ENCODE measurements around the gene CELF5. TPM values are rescaled to one million over a fixed set of nuclear protein-coding genes. Genes with fewer than 3 reads are reported as not detected.

Gene CELF5
- total RNA-seq, 1 experiment from 2014 or later, result 1.2 TPM

GRCh38 chr19:3238066-3238561 is 13.7 kb downstream of the CELF5 start:
- H3K27ac ChIP-seq (ENCODE audit: low read length), result no peak overlapping the region
- no peaks in the 10 kb centered on the region for H3K4me1 ChIP-seq (ENCODE audit: control insufficient read depth, insufficient read depth, low read length)
- intact Hi-C loops (cut with micrococcal nuclease; ENCODE audit: unreplicated experiment), result no loop called here
- in situ Hi-C loops (cut with HindIII; ENCODE audit: low pct_unique_long_range_greater_than_20kb, low sequenced_read_pairs), result no loop called here
- DNase-seq (ENCODE audit: low read depth, low spot score) (no peak), ATAC-seq (no peak)
- ChIA-PET POLR2A (no interaction called here), CTCF (no interaction called here)
- no peaks in the 10 kb centered on the region for H3K36me3 ChIP-seq (ENCODE audit: control insufficient read depth, insufficient read depth, low read length)
- no peak overlapping the region for H3K4me3 ChIP-seq (ENCODE audit: low read depth in 2 of 2, low read length in 2 of 2)
- H3K27me3 ChIP-seq (ENCODE audit: control insufficient read depth, insufficient read depth, low read length), result no peaks in the 10 kb centered on the region
- no peak for TF ChIP-seq REST (IDR thresholded peaks at IDR 0.05; ENCODE audit: insufficient read depth in 1 of 2, low read depth in 2 of 2, low read length in 1 of 2)
- TF ChIP-seq POLR2AphosphoS5 (IDR thresholded peaks at IDR 0.05; ENCODE audit: low read depth, low read length), result no peak
- TF ChIP-seq TCF7L2 (IDR thresholded peaks at IDR 0.05; ENCODE audit: low read depth, low read length), result no peak
- TF ChIP-seq CTCF (IDR thresholded peaks at IDR 0.05), result no peak
- no peak for TF ChIP-seq SIN3A (IDR thresholded peaks at IDR 0.05; ENCODE audit: borderline replicate concordance, insufficient read depth, low read depth, low read length)
- no TSS peak for BruUV-seq (replicated peaks)
- H3K9me3 ChIP-seq (ENCODE audit: control insufficient read depth, insufficient read depth, low read depth, low read length), result no peaks in the 10 kb centered on the region

- CTCF ChIA-PET, result interaction anchor here (1.2 kb wide), 1 partner anchor 9 kb away, joined by 5 read pairs; no protein-coding TSS in a partner anchor
- in situ Hi-C loops (cut with HindIII; ENCODE audit: low pct_unique_long_range_greater_than_20kb, low sequenced_read_pairs) (no loop called here), intact Hi-C loops (cut with micrococcal nuclease; ENCODE audit: unreplicated experiment) (no loop called here)
- POLR2A ChIA-PET, result no interaction called here
- DNase-seq (ENCODE audit: low read depth, low spot score) (no peak), ATAC-seq (no peak)
- BruUV-seq (replicated peaks), result no TSS peak
- Histone ChIP-seq H3K9me3 (ENCODE audit: control insufficient read depth, insufficient read depth, low read depth, low read length) (no peaks in the 10 kb centered on the region), H3K4me3 (ENCODE audit: low read depth in 2 of 2, low read length in 2 of 2) (no peak overlapping the region), H3K27me3 (ENCODE audit: control insufficient read depth, insufficient read depth, low read length) (no peaks in the 10 kb centered on the region), H3K27ac (ENCODE audit: low read length) (no peak overlapping the region), H3K4me1 (ENCODE audit: control insufficient read depth, insufficient read depth, low read length) (no peaks in the 10 kb centered on the region), H3K36me3 (ENCODE audit: control insufficient read depth, insufficient read depth, low read length) (no peaks in the 10 kb centered on the region)
- no peak for TF ChIP-seq REST (IDR thresholded peaks at IDR 0.05; ENCODE audit: insufficient read depth in 1 of 2, low read depth in 2 of 2, low read length in 1 of 2)
- no peak for TF ChIP-seq CTCF (IDR thresholded peaks at IDR 0.05)
- no peak for TF ChIP-seq SIN3A (IDR thresholded peaks at IDR 0.05; ENCODE audit: borderline replicate concordance, insufficient read depth, low read depth, low read length)
Measured at GRCh38 chr19:3239367-3239766, 14.9 kb downstream of the CELF5 start.
